B cell (primary cell): ENCODE measurements around the gene STAP1. TPM values are rescaled to one million over a fixed set of nuclear protein-coding genes. Genes with fewer than 3 reads are reported as not detected.

ENCODE experiments used
- ATAC-seq: fragments of 200-7000 bp; cut with Tn5 transposase; one replicate; pipeline ENCODE4 v1.10.0; 2021; ENCODE audit warnings: low read depth, mild to moderate bottlenecking, moderate number of reproducible peaks, moderate library complexity
- CTCF ChIA-PET: fragments of 350-600 bp; sonication (Branson Sonifier 250); formaldehyde crosslinking; loops from one replicate; lab custom pipeline; 2021; ENCODE audit warnings: antibody characterized with exemption, inconsistent platforms; lab: Charles Lee
- POLR2A ChIA-PET: fragments of 350-600 bp; sonication (Branson Sonifier 250); formaldehyde crosslinking; loops from one replicate; lab custom pipeline; 2021; ENCODE audit warnings: antibody characterized with exemption; lab: Charles Lee
- DNase-seq: peaks from one replicate; pipeline ENCODE4 v3.0.0; 2013
- H2AFZ ChIP-seq: 2 replicates; pipeline ENCODE4 v1.6.1; 2012; ENCODE audit warnings: mild to moderate bottlenecking, low read depth, low read length; ENCODE audit not compliant: insufficient read depth, poor library complexity, severe bottlenecking
- H3K27ac ChIP-seq, 2 donors: 1 replicate in 1 of 2; 2 replicates in 1 of 2; pipeline ENCODE4 v1.5.1; 2012 to 2013; ENCODE audit warnings: low read length in 2 of 2, mild to moderate bottlenecking in 2 of 2, moderate library complexity in 1 of 2
- H3K27me3 ChIP-seq, 4 experiments: fragments of 200-600 bp in 1 of 4; sonication (generic) in 1 of 4; replicated peaks in 1 of 4; 1 replicate in 2 of 4; 2 replicates in 2 of 4; pipeline versions ENCODE4 v1.6.1 to v1.7.0; 2013 to 2016; ENCODE audit warnings: low read length in 3 of 4, mild to moderate bottlenecking in 2 of 4, mixed read lengths in 1 of 4, moderate library complexity in 1 of 4; ENCODE audit not compliant: insufficient read depth in 4 of 4, control insufficient read depth in 3 of 4; ENCODE audit errors: control extremely low read depth in 1 of 4
- H3K36me3 ChIP-seq, 2 experiments: replicated peaks in 1 of 2; 1 replicate in 1 of 2; 2 replicates in 1 of 2; pipeline versions ENCODE4 v1.6.1 to v1.7.1; 2013; ENCODE audit warnings: low read length in 1 of 2; ENCODE audit not compliant: insufficient read depth in 2 of 2, control insufficient read depth in 1 of 2; ENCODE audit errors: control extremely low read depth in 1 of 2, extremely low read depth in 1 of 2
- H3K4me1 ChIP-seq, 2 donors: fragments of 200-600 bp in 1 of 2; sonication (generic) in 1 of 2; 1 replicate in 1 of 2; 2 replicates in 1 of 2; pipeline versions ENCODE4 v1.5.1 to v1.6.1; 2013 to 2017; ENCODE audit warnings: low read length in 2 of 2; ENCODE audit not compliant: control insufficient read depth in 2 of 2, insufficient read depth in 2 of 2
- H3K4me2 ChIP-seq: replicated peaks from 2 replicates; pipeline ENCODE3; 2012; ENCODE audit warnings: mild to moderate bottlenecking, low read depth, low read length; ENCODE audit not compliant: poor library complexity, severe bottlenecking
- H3K4me3 ChIP-seq, 5 experiments: fragments of 200-600 bp in 1 of 5; sonication (generic) in 1 of 5; 1 replicate in 3 of 5; 2 replicates in 2 of 5; pipeline versions ENCODE4 v1.5.1 to v1.7.0; 2011 to 2016; ENCODE audit warnings: low read length in 4 of 5, mild to moderate bottlenecking in 4 of 5, low read depth in 2 of 5, control low read depth in 1 of 5, moderate library complexity in 1 of 5; ENCODE audit not compliant: insufficient read depth in 1 of 5; ENCODE audit errors: control extremely low read depth in 1 of 5, extremely low read depth in 1 of 5
- H3K79me2 ChIP-seq: fragments of 200-600 bp; sonication (generic); one replicate; pipeline ENCODE4 v1.6.0; 2016; ENCODE audit warnings: low read length; ENCODE audit not compliant: control insufficient read depth, insufficient read depth
- H3K9ac ChIP-seq: fragments of 200-600 bp; sonication (generic); 2 replicates; pipeline ENCODE4 v1.6.1; 2017; ENCODE audit warnings: mild to moderate bottlenecking, low read length, moderate library complexity
- H3K9me3 ChIP-seq, 3 donors: one replicate each; pipeline versions ENCODE4 v1.6.1 to v1.7.1; 2013; ENCODE audit warnings: low read length in 2 of 3; ENCODE audit not compliant: control insufficient read depth in 2 of 3, insufficient read depth in 1 of 3; ENCODE audit errors: control extremely low read depth in 1 of 3
- H4K20me1 ChIP-seq: 2 replicates; pipeline ENCODE4 v1.6.0; 2012; ENCODE audit warnings: mild to moderate bottlenecking, low read length; ENCODE audit not compliant: insufficient read depth, control insufficient read depth, poor library complexity, severe bottlenecking
- H3K27ac Mint-ChIP-seq: one replicate; pipeline ENCODE4 v1.8.0; 2021; ENCODE audit warnings: mixed read lengths
- H3K27me3 Mint-ChIP-seq: one replicate; pipeline ENCODE4 v1.8.0; 2021; ENCODE audit warnings: mixed read lengths
- H3K4me1 Mint-ChIP-seq: one replicate; pipeline ENCODE4 v1.8.0; 2021; ENCODE audit warnings: mixed read lengths
- H3K4me3 Mint-ChIP-seq: one replicate; pipeline ENCODE4 v1.8.0; 2021; ENCODE audit warnings: mixed read lengths
- H3K9me3 Mint-ChIP-seq: one replicate; pipeline ENCODE4 v1.8.0; 2022; ENCODE audit warnings: mixed read lengths; ENCODE audit not compliant: insufficient read depth
- EZH2 ChIP-seq: IDR thresholded peaks from 2 replicates; pipeline ENCODE4 v1.6.1; 2012; ENCODE audit warnings: borderline replicate concordance, low read depth, mild to moderate bottlenecking, moderate library complexity, low read length; ENCODE audit not compliant: insufficient read depth, poor library complexity, severe bottlenecking
- WGBS: methylation state at CpG from one replicate; pipeline ENCODE4 v1.1.5; 2013; ENCODE audit warnings: missing lambda C conversion rate; ENCODE audit not compliant: insufficient coverage; 5-methylcytosine and 5-hydroxymethylcytosine counted together
- intact Hi-C: fragments of 100-400 bp; cut with micrococcal nuclease; formaldehyde crosslinking; loops from one replicate; pipeline ENCODE4 v1.10.0; 2022
- polyA plus RNA-seq: library from polyadenylated mRNA; depleted of rRNA; stranded (reverse); fragments of >200 nt; gene quantifications from 2 replicates; pipeline ENCODE4 v1.2.3, GENCODE V29; 2012
- total RNA-seq, 2 donors: library from RNA; stranded (reverse); fragments of 120-200 nt in 1 of 2; gene quantifications; 1 replicate in 1 of 2; 2 replicates in 1 of 2; pipeline versions ENCODE4 v1.2.3 to v1.2.4, GENCODE V29; 2013 to 2022
- TF ChIP-seq, protein P1 (sequence below): fragments of 200-600 bp; IDR thresholded peaks from one replicate; pipeline ENCODE4 v1.8.0; 2022; ENCODE audit warnings: antibody characterized with exemption, mild to moderate bottlenecking

The STAP1 gene
- total and polyA plus RNA-seq, 2 donors (not counting 1 experiment from before 2014, with no cell fraction given) = 52.6 to 63.0 TPM

DNA sequence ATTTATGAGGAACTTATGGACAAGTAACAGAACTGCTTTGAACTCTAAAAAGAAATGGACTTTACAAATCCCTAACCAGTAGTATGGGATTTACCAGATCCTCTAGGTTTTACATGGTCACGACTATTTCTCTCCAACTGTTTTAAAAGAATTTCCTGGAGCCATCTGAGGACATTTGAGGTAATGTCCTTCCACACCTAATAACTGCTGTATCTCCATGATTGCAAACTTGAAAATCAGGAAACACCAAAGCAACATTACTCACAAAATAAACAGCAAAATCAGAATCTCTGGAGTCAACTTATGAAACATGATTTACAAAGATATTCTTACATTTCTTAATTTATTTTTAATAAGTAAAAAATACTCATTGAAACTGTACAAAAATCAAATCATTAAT is 58.0 kb downstream of the STAP1 start:
- no peak overlapping the region for H3K27ac ChIP-seq
- H3K27ac Mint-ChIP-seq = no peak overlapping the region
- H4K20me1 ChIP-seq = no peaks in the 10 kb centered on the region
- intact Hi-C loops = no loop called here
- ChIA-PET CTCF (no interaction called here), POLR2A (no interaction called here)
- peaks cover 1 to 24% of the 10 kb centered on the region in 2 experiments for H3K36me3 ChIP-seq
- peaks cover 10% of the 10 kb centered on the region for H3K4me1 Mint-ChIP-seq
- H3K4me1 ChIP-seq = no peaks in the 10 kb centered on the region
- H3K4me3 Mint-ChIP-seq = no peak overlapping the region
- H3K9me3 ChIP-seq = peaks cover 2 to 8% (median 4%) of the 10 kb centered on the region in 3 donors
- H2AFZ ChIP-seq = no peak overlapping the region
- H3K79me2 ChIP-seq = no peaks in the 10 kb centered on the region
- TF ChIP-seq, protein P1, sequence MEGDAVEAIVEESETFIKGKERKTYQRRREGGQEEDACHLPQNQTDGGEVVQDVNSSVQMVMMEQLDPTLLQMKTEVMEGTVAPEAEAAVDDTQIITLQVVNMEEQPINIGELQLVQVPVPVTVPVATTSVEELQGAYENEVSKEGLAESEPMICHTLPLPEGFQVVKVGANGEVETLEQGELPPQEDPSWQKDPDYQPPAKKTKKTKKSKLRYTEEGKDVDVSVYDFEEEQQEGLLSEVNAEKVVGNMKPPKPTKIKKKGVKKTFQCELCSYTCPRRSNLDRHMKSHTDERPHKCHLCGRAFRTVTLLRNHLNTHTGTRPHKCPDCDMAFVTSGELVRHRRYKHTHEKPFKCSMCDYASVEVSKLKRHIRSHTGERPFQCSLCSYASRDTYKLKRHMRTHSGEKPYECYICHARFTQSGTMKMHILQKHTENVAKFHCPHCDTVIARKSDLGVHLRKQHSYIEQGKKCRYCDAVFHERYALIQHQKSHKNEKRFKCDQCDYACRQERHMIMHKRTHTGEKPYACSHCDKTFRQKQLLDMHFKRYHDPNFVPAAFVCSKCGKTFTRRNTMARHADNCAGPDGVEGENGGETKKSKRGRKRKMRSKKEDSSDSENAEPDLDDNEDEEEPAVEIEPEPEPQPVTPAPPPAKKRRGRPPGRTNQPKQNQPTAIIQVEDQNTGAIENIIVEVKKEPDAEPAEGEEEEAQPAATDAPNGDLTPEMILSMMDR = no peak
- TF ChIP-seq EZH2 = no peak
- no peak overlapping the region for H3K4me2 ChIP-seq
- H3K4me3 ChIP-seq = no peak overlapping the region
- no peak for ATAC-seq
- H3K9ac ChIP-seq = no peak overlapping the region
- H3K27me3 ChIP-seq = no peaks in the 10 kb centered on the region
- H3K27me3 Mint-ChIP-seq = no peaks in the 10 kb centered on the region
- WGBS = 100% methylated on average over 1 of the region's 1 CpG
- H3K9me3 Mint-ChIP-seq = no peaks in the 10 kb centered on the region
- no peak for DNase-seq

DNA sequence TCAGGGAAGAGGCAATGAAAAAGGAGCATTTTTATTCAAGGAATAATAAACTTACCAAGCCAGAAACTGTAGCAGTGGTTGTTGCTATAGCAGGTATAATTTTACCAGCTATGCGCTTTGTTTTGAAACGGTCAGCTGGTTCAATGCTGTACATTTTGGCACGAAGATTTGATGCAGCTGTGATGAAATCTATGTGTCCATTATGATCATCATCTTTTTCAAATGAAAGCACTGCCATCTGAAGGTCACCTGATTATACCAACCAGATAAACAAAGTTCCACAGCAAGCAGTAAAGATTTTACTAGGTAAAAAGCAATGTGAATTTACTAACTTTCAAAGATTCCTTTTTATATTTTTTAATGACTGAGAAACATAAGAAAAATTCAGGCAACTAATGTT is 66.4 kb downstream of the STAP1 start:
- Histone ChIP-seq H3K4me1 (no peaks in the 10 kb centered on the region), H3K4me2 (no peak overlapping the region), H3K9ac (no peak overlapping the region), H3K36me3 (peaks cover 5 to 40% of the 10 kb centered on the region in 2 experiments), H3K27me3 (no peaks in the 10 kb centered on the region), H3K79me2 (no peaks in the 10 kb centered on the region), H3K4me3 (no peak overlapping the region), H3K9me3 (no peaks in the 10 kb centered on the region), H3K27ac (no peak overlapping the region), H4K20me1 (no peaks in the 10 kb centered on the region), H2AFZ (no peak overlapping the region)
- DNase-seq (no peak), ATAC-seq (no peak)
- Mint-ChIP-seq H3K4me1 (no peaks in the 10 kb centered on the region), H3K9me3 (no peaks in the 10 kb centered on the region), H3K27me3 (no peaks in the 10 kb centered on the region), H3K4me3 (no peak overlapping the region), H3K27ac (no peak overlapping the region)
- TF ChIP-seq EZH2 = no peak
- 100% methylated on average over 2 of the region's 3 CpGs for WGBS
- intact Hi-C loops = loop anchor here (1.0 to 10.0 kb wide), 2 partner anchors 70 to 76 kb away; no protein-coding TSS in a partner anchor
- ChIA-PET POLR2A (interaction anchor here (0.6 kb wide), 1 partner anchor 74 kb away, joined by 7 read pairs; no protein-coding TSS in a partner anchor), CTCF (interaction anchor here (0.6 to 2.9 kb wide), 4 partner anchors 8 to 81 kb away, joined by 3 to 9 read pairs (median 6); no protein-coding TSS in a partner anchor)
